Metanephros (tissue), 2 donors: ENCODE results near the gene TIMM23B. TPM values are rescaled to one million over a fixed set of nuclear protein-coding genes. Genes with fewer than 3 reads are reported as not detected.

Experiments used
- small RNA-seq: library from RNA; depleted of rRNA; stranded (forward); fragments of <200 nt; gene quantifications from one replicate; pipeline ENCODE3, GENCODE V24; 2014; ENCODE audit warnings: low replicate concordance
- total RNA-seq: library from RNA; depleted of rRNA; stranded (reverse); fragments of >200 nt; gene quantifications from one replicate; pipeline ENCODE4 v1.2.3, GENCODE V29; 2014

The TIMM23B gene
- 22.3 TPM for total RNA-seq

GRCh38 chr10:49941447-49942338, at the start of gene TIMM23B, which contains the start of gene PARG:
TSS of gene TIMM23B (plus strand) at chr10:49942053. CDS start at chr10:49942195, 142 bp downstream.
TSS of gene PARG (minus strand) at chr10:49942027. CDS start at chr10:49941725, 302 bp downstream.

GRCh38 chr10:49988376-49988775, 46.5 kb downstream of the TIMM23B start, which contains the start of gene AGAP6:
TSS of gene AGAP6 (plus strand) at chr10:49988406. CDS start at chr10:49988716, 310 bp downstream.

Small RNA genes lying within 50 kb of the gene (small RNA-seq; reads per million reads assigned to genes)
- not detected for gene RNA5SP317
- 0.07 reads per million for gene SNORA74C-2

Other genes starting within 250 kb of the TIMM23B start
- gene OGDHL, start 179.7 kb upstream of the TIMM23B start, total RNA-seq, result 57.6 TPM
- gene PARG, start within 50 bp of the TIMM23B start, total RNA-seq, result 47.6 TPM
- gene AGAP6, start 46.4 kb downstream of the TIMM23B start, total RNA-seq, result 6.7 TPM
- 36.7 TPM for gene WASHC2A, start 125.9 kb downstream of the TIMM23B start, total RNA-seq